HCT116 (cell line): ENCODE measurements around the gene SPATA33. TPM values are rescaled to one million over a fixed set of nuclear protein-coding genes. Genes with fewer than 3 reads are reported as not detected.
A peak's percentile ranks its signal among the peaks of the same experiment; 100 is the strongest.

ENCODE experiments used
- ATAC-seq: fragments of 200-7000 bp; cut with Tn5 transposase; 2 replicates; pipeline ENCODE4 v1.9.1; 2020; ENCODE audit warnings: mild to moderate bottlenecking, moderate library complexity
- BruUV-seq: library from RNA; stranded (reverse); fragments of 400-500 nt; replicated peaks from 2 replicates; lab custom pipeline; 2021; lab: Mats Ljungman, UMichigan
- CTCF ChIA-PET: fragments of 300-600 bp; sonication (Branson Sonifier 250); formaldehyde crosslinking; loops from one replicate; lab custom pipeline; 2021; ENCODE audit warnings: antibody characterized with exemption; lab: Charles Lee
- POLR2A ChIA-PET: fragments of 300-600, 350-600 bp; sonication (Branson Sonifier 250); formaldehyde crosslinking; loops from one replicate; lab custom pipeline; 2021; ENCODE audit warnings: antibody characterized with exemption; lab: Charles Lee
- RAD21 ChIA-PET, 2 experiments: fragments of 300-600 bp; sonication (Branson Sonifier 250); formaldehyde crosslinking; loops; one replicate each; lab custom pipeline; 2023; ENCODE audit warnings: low total read pairs in 2 of 2; ENCODE audit not compliant: uncharacterized antibody in 2 of 2, unreplicated experiment in 2 of 2, low non-redundant PET in 1 of 2; lab: Charles Lee
- DNase-seq: peaks from one replicate; pipeline ENCODE4 v3.0.0-alpha.2; 2010; ENCODE audit warnings: low read depth, low spot score
- H2AFZ ChIP-seq: fragments of 200-600 bp; shearing (Covaris generic), sonication (generic); 2 replicates; pipeline ENCODE4 v1.6.1; 2017; ENCODE audit warnings: low read depth, mixed run types, mixed read lengths, antibody characterized with exemption, low read length; ENCODE audit not compliant: poor library complexity, severe bottlenecking
- H3K27ac ChIP-seq: 2 replicates; pipeline ENCODE4 v1.5.1; 2012; ENCODE audit warnings: low read depth, low read length
- H3K27me3 ChIP-seq: fragments of 200-600 bp; sonication (generic); 2 replicates; pipeline ENCODE4 v1.6.1; 2016; ENCODE audit warnings: mixed run types, low read length, mixed read lengths; ENCODE audit not compliant: insufficient read depth
- H3K36me3 ChIP-seq, 2 experiments: fragments of 200-500 bp in 1 of 2; fragments of 200-600 bp in 1 of 2; sonication (Bioruptor generic) in 1 of 2; sonication (generic) in 1 of 2; 2 replicates each; pipeline versions ENCODE4 v1.5.1 to v1.6.1; 2014 to 2016; ENCODE audit warnings: low read length in 2 of 2, inconsistent platforms in 1 of 2, mixed read lengths in 1 of 2, mixed run types in 1 of 2; ENCODE audit not compliant: insufficient read depth in 2 of 2, control insufficient read depth in 1 of 2
- H3K4me1 ChIP-seq, 2 experiments: fragments of 200-600 bp in 1 of 2; sonication (generic) in 1 of 2; 2 replicates each; pipeline versions ENCODE4 v1.5.1 to v1.6.1; 2012 to 2017; ENCODE audit warnings: low read length in 2 of 2, inconsistent platforms in 1 of 2, mild to moderate bottlenecking in 1 of 2, mixed read lengths in 1 of 2, mixed run types in 1 of 2, moderate library complexity in 1 of 2; ENCODE audit not compliant: insufficient read depth in 2 of 2, control insufficient read depth in 1 of 2
- H3K4me2 ChIP-seq: fragments of 200-600 bp; sonication (generic); 2 replicates; pipeline ENCODE4 v1.6.1; 2017; ENCODE audit warnings: mixed run types, low read length, mixed read lengths
- H3K4me3 ChIP-seq, 2 experiments: fragments of 200-600 bp in 1 of 2; sonication (generic) in 1 of 2; replicated peaks in 1 of 2; 2 replicates each; pipeline ENCODE4 v1.5.1; 2011 to 2016; ENCODE audit warnings: low read length in 2 of 2, control low read depth in 1 of 2, low read depth in 1 of 2, mild to moderate bottlenecking in 1 of 2, mixed read lengths in 1 of 2, mixed run types in 1 of 2
- H3K79me2 ChIP-seq: fragments of 200-600 bp; sonication (generic); 2 replicates; pipeline ENCODE4 v1.6.1; 2017; ENCODE audit warnings: mild to moderate bottlenecking, mixed run types, low read length, moderate library complexity, mixed read lengths; ENCODE audit not compliant: insufficient read depth
- H3K9ac ChIP-seq: fragments of 200-600 bp; sonication (generic); 2 replicates; pipeline ENCODE4 v1.6.1; 2016; ENCODE audit warnings: low read length, mixed read lengths
- H3K9me2 ChIP-seq: fragments of 200-600 bp; sonication (generic), shearing (Covaris generic); 2 replicates; pipeline ENCODE4 v1.6.1; 2017; ENCODE audit warnings: mixed run types, mild to moderate bottlenecking, moderate library complexity; ENCODE audit not compliant: insufficient read depth
- H3K9me3 ChIP-seq, 2 experiments: fragments of 200-500 bp in 1 of 2; fragments of 200-600 bp in 1 of 2; sonication (Bioruptor generic) in 1 of 2; sonication (generic) in 1 of 2; 2 replicates each; pipeline ENCODE4 v1.6.1; 2014 to 2017; ENCODE audit warnings: low read length in 2 of 2, mixed read lengths in 2 of 2, inconsistent platforms in 1 of 2, low read depth in 1 of 2, mild to moderate bottlenecking in 1 of 2, mixed run types in 1 of 2, moderate library complexity in 1 of 2; ENCODE audit not compliant: control insufficient read depth in 1 of 2, insufficient read depth in 1 of 2
- H4K20me1 ChIP-seq: fragments of 200-600 bp; sonication (generic), shearing (Covaris generic); 2 replicates; pipeline ENCODE4 v1.6.1; 2017; ENCODE audit warnings: mixed run types, mild to moderate bottlenecking, moderate library complexity; ENCODE audit not compliant: insufficient read depth
- CBX3 ChIP-seq: IDR thresholded peaks from 2 replicates; pipeline ENCODE4 v1.6.1; 2012; ENCODE audit warnings: low read depth
- FOSL1 ChIP-seq: IDR thresholded peaks from 2 replicates; pipeline ENCODE4 v1.6.1; 2012; ENCODE audit warnings: low read depth
- POLR2AphosphoS5 ChIP-seq: IDR thresholded peaks from 2 replicates; pipeline ENCODE4 v1.6.1; 2011; ENCODE audit warnings: mild to moderate bottlenecking, low read depth, low read length, moderate library complexity
- RAD21 ChIP-seq: IDR thresholded peaks from 2 replicates; pipeline ENCODE4 v1.6.1; 2012; ENCODE audit warnings: low read depth, mild to moderate bottlenecking
- SP1 ChIP-seq: IDR thresholded peaks from 2 replicates; pipeline ENCODE4 v1.6.1; 2012; ENCODE audit warnings: low read depth
- SRF ChIP-seq: IDR thresholded peaks from 2 replicates; pipeline ENCODE4 v1.6.1; 2012; ENCODE audit warnings: low read depth
- TCF7L2 ChIP-seq: IDR thresholded peaks from 2 replicates; pipeline ENCODE4 v1.7.0; 2011; ENCODE audit warnings: borderline replicate concordance, inconsistent platforms; ENCODE audit not compliant: insufficient read depth, insufficient read length; ENCODE audit errors: extremely low read depth
- intact Hi-C: fragments of 100-400 bp; cut with micrococcal nuclease; formaldehyde crosslinking; loops from 2 replicates; pipeline ENCODE4 v1.10.0; 2022
- total RNA-seq: library from RNA; stranded (reverse); gene quantifications from one replicate; pipeline ENCODE4 v1.2.1, GENCODE V29; 2021; ENCODE audit not compliant: unreplicated experiment
- TF ChIP-seq, protein P1 (sequence below): IDR thresholded peaks from 2 replicates; pipeline ENCODE4 v1.6.1; 2011; ENCODE audit warnings: mild to moderate bottlenecking, low read length, moderate library complexity; ENCODE audit not compliant: insufficient replicate concordance; ENCODE audit errors: extremely low read depth
- TF ChIP-seq, protein P2 (sequence below): IDR thresholded peaks from 2 replicates; pipeline ENCODE4 v1.6.1; 2012

SPATA33 gene
- total RNA-seq, 1 experiment from 2014 or later = 24.9 TPM

DNA sequence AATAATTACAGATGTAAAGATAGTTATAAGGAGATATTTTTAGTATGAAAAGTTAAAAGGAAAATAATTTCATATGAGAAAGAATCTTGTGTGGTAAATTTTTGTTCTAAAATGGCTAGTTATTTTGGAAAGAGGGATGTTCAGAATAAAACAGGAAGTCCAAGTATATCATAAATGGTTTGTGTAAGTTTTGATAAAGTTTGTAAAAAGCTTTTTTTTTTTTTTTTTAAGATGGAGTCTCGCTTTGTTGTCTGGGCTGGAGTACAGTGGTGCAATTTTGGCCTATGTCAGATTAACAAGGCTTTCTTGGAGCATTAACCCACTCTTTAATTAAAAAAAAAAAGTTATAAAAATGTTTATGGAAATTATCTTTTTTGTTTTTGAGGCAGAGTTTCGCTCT lies 20.6 kb downstream of the SPATA33 start:
- Histone ChIP-seq H3K4me2 (no peak overlapping the region), H3K9me3 (peaks cover 15 to 24% of the 10 kb centered on the region in 2 experiments; a peak in 2 of 4 replicates)
- no TSS peak for BruUV-seq
- TF ChIP-seq FOSL1 (no peak), CBX3 (peak; percentile 73; the same call in 1 of the 2 replicates)
- TF ChIP-seq, all 23 proteins: peak for 1
- H3K36me3 ChIP-seq = 0 out of 4 replicates have a peak, but pooled peaks cover 0 to 6% of the 10 kb centered on the region in 2 experiments
- H3K9ac ChIP-seq = no peak overlapping the region
- no peaks in the 10 kb centered on the region for H3K27me3 ChIP-seq
- POLR2A ChIA-PET = no interaction called here
- no peak overlapping the region for H3K27ac ChIP-seq
- ATAC-seq (no peak), DNase-seq (no peak)
- no peaks in the 10 kb centered on the region for H3K79me2 ChIP-seq
- no peaks in the 10 kb centered on the region for H4K20me1 ChIP-seq
- no peaks in the 10 kb centered on the region for H3K9me2 ChIP-seq
- CTCF ChIA-PET = no interaction called here
- no peak overlapping the region for H3K4me3 ChIP-seq
- intact Hi-C loops = no loop called here
- RAD21 ChIA-PET = no interaction called here
- H3K4me1 ChIP-seq = no peaks in the 10 kb centered on the region
- H2AFZ ChIP-seq = no peak overlapping the region

DNA sequence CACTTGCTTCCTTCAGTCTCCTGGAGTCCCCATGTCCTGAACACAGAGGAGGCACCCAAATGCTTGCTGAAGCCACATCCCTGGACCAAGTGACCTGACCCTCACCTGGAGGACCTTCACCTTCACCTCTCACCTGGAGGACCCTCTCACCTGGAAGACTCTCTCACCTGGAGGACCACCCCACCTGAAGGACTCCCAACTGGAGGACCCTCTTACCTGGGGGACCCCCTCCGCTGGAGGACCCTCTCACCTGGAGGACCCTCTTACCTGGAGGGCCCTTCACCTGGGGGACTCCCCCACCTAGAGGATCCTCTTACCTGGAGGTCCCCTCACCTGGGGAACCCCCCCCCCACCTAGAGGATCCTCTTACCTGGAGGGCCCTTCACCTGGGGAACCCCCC lies 28.3 kb downstream of the SPATA33 start:
- Histone ChIP-seq H3K36me3 (peaks cover 6 to 46% of the 10 kb centered on the region in 2 experiments; a peak in 3 of 4 replicates), H3K9ac (peak overlapping the region; percentile 86; the same call in 1 of the 2 replicates), H3K9me3 (peaks cover 6 to 10% of the 10 kb centered on the region in 2 experiments; a peak in 3 of 4 replicates), H3K4me3 (peak overlapping the region; percentile 57 to 85), H3K79me2 (peaks cover 30% of the 10 kb centered on the region), H3K27ac (no peak overlapping the region; the same call in 1 of the 2 replicates), H3K9me2 (no peaks in the 10 kb centered on the region), H3K27me3 (no peaks in the 10 kb centered on the region), H3K4me1 (peaks cover 9 to 20% of the 10 kb centered on the region in 2 experiments), H2AFZ (no peak overlapping the region), H3K4me2 (peak overlapping the region; percentile 95), H4K20me1 (no peaks in the 10 kb centered on the region)
- intact Hi-C loops = loop anchor here (1.0 kb wide), 1 partner anchor 14 kb away; no protein-coding TSS in a partner anchor
- ATAC-seq (no peak), DNase-seq (no peak)
- TF ChIP-seq, protein P1, sequence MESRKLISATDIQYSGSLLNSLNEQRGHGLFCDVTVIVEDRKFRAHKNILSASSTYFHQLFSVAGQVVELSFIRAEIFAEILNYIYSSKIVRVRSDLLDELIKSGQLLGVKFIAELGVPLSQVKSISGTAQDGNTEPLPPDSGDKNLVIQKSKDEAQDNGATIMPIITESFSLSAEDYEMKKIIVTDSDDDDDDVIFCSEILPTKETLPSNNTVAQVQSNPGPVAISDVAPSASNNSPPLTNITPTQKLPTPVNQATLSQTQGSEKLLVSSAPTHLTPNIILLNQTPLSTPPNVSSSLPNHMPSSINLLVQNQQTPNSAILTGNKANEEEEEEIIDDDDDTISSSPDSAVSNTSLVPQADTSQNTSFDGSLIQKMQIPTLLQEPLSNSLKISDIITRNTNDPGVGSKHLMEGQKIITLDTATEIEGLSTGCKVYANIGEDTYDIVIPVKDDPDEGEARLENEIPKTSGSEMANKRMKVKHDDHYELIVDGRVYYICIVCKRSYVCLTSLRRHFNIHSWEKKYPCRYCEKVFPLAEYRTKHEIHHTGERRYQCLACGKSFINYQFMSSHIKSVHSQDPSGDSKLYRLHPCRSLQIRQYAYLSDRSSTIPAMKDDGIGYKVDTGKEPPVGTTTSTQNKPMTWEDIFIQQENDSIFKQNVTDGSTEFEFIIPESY = no peak
- TF ChIP-seq POLR2AphosphoS5 (no peak), SRF (no peak), RAD21 (no peak), SP1 (no peak), FOSL1 (no peak), TCF7L2 (no peak)
- TF ChIP-seq, protein P2, sequence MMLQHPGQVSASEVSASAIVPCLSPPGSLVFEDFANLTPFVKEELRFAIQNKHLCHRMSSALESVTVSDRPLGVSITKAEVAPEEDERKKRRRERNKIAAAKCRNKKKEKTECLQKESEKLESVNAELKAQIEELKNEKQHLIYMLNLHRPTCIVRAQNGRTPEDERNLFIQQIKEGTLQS = no peak
- POLR2A ChIA-PET = interaction anchor here (1.0 to 1.4 kb wide), 5 partner anchors 10 to 20 kb away, joined by 3 to 7 read pairs (median 4); no protein-coding TSS in a partner anchor
- BruUV-seq = no TSS peak
- CTCF ChIA-PET = interaction anchor here (1.0 to 1.8 kb wide), 3 partner anchors 14 to 120 kb away, joined by 3 to 14 read pairs (median 3); no protein-coding TSS in a partner anchor
- RAD21 ChIA-PET = interaction anchor here in 1 of 2 experiments (0.7 kb wide), 1 partner anchor 14 kb away, joined by 3 read pairs; no protein-coding TSS in a partner anchor
